Testis (tissue), 2 donors: ENCODE data around the gene ZGPAT.

Experiments used
- POLR2A ChIP-seq: fragments of 450-650 bp; IDR thresholded peaks from one replicate; pipeline ENCODE4 v1.6.1; 2017; ENCODE audit warnings: antibody characterized with exemption, mild to moderate bottlenecking, moderate library complexity
- TF ChIP-seq, protein P1 (sequence below), 3 experiments: fragments of 450-650 bp in 2 of 3; fragments of 200-600 bp in 1 of 3; sonication (generic) in 1 of 3; IDR thresholded peaks; one replicate each; pipeline ENCODE4 v1.5.1; 2016 to 2019; ENCODE audit warnings: antibody characterized with exemption in 3 of 3, mild to moderate bottlenecking in 2 of 3, moderate library complexity in 1 of 3

DNA sequence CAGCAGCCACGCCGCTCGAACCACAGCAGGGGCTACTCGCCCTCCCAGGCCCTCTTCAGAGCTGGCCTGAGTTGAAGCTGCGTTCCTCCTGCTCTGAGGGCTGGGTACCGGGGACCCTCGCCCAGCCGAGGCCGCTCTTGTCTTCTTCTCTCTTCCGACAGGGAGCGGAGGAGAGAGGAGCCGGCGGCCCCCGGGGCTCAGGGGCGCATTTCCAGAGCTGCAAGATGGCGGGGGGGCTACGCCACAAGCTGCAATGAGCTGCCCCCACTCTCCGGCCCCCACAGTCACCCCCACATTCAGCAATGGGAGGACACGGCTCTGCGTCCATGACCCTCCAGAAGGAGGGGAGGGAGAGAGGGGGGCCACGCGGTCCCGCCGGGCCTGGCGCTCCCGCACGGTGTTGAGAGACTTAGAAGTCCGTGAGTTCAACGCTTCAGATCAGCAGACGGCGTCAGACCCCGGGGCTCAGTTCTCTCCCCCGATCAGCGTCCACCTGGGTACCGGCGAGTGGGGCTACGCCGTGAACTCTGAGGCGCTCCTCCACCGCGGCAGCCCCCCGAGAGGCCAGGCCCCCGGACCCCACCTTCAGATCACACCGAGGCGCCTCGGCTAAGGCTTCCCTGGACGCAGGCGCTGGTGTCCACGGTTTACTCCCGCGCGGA, 63.3 kb downstream of the ZGPAT start:
- TF ChIP-seq POLR2A: no peak
- TF ChIP-seq, protein P1, sequence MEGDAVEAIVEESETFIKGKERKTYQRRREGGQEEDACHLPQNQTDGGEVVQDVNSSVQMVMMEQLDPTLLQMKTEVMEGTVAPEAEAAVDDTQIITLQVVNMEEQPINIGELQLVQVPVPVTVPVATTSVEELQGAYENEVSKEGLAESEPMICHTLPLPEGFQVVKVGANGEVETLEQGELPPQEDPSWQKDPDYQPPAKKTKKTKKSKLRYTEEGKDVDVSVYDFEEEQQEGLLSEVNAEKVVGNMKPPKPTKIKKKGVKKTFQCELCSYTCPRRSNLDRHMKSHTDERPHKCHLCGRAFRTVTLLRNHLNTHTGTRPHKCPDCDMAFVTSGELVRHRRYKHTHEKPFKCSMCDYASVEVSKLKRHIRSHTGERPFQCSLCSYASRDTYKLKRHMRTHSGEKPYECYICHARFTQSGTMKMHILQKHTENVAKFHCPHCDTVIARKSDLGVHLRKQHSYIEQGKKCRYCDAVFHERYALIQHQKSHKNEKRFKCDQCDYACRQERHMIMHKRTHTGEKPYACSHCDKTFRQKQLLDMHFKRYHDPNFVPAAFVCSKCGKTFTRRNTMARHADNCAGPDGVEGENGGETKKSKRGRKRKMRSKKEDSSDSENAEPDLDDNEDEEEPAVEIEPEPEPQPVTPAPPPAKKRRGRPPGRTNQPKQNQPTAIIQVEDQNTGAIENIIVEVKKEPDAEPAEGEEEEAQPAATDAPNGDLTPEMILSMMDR (IDR thresholded peaks at IDR 0.05): no peak
